Stimulated activated CD4-positive, alpha-beta T cell treated with anti-CD3 and anti-CD28 coated beads, Interleukin-12 subunit alpha, Interleukin-12 subunit beta, amount 100 ng/mL, for 4 hours (primary cell): ENCODE data around the gene SLC6A7.
"Not testable (repeated sequence)": the region's sequence is repeated elsewhere in the genome, so short reads cannot be mapped to it uniquely, and the experiment has no call there.

Experiments used
- DNase-seq: peaks from one replicate; pipeline ENCODE4 v3.0.0-alpha.2; 2020

The SLC6A7 gene

GRCh38 chr5:150246429-150246828 is 56.6 kb downstream of the SLC6A7 start:
- no peak for DNase-seq

- DNase-seq, result no peak
These were observed 57.0 kb downstream of the SLC6A7 start for GRCh38 chr5:150246835-150247234.

- DNase-seq, result no peak
These were observed 57.9 kb downstream of the SLC6A7 start for GRCh38 chr5:150247726-150248125.

GRCh38 chr5:150248493-150248892 is 58.6 kb downstream of the SLC6A7 start:
- DNase-seq, result not testable (repeated sequence)

- no peak for DNase-seq
These were observed 59.1 kb downstream of the SLC6A7 start for GRCh38 chr5:150248946-150249345.

- no peak for DNase-seq
These were observed 59.9 kb downstream of the SLC6A7 start for GRCh38 chr5:150249744-150250143.

GRCh38 chr5:150251504-150251903 is 61.6 kb downstream of the SLC6A7 start:
- no peak for DNase-seq

GRCh38 chr5:150252489-150252888 is 62.6 kb downstream of the SLC6A7 start:
- no peak for DNase-seq

- DNase-seq, result no peak
These were observed 63.8 kb downstream of the SLC6A7 start for GRCh38 chr5:150253416-150254208.

- no peak for DNase-seq
These were observed 64.5 kb downstream of the SLC6A7 start for GRCh38 chr5:150254363-150254762.

GRCh38 chr5:150254774-150255173 is 64.9 kb downstream of the SLC6A7 start:
- DNase-seq, result no peak

- no peak for DNase-seq
These were observed 66.0 kb downstream of the SLC6A7 start for GRCh38 chr5:150255659-150256409.

GRCh38 chr5:150256410-150257064 is 66.7 kb downstream of the SLC6A7 start:
- DNase-seq, result no peak

- DNase-seq, result no peak
These were observed 67.6 kb downstream of the SLC6A7 start for GRCh38 chr5:150257424-150257823.

GRCh38 chr5:150258130-150258529 is 68.3 kb downstream of the SLC6A7 start:
- DNase-seq, result no peak
